ENCODE data around the gene PRODH2. TPM values are rescaled to one million over a fixed set of nuclear protein-coding genes. Genes with fewer than 3 reads are reported as not detected.

Gene PRODH2
- total and polyA plus RNA-seq, 2 donors (not counting 3 experiments of a cell fraction or from before 2014, with no cell fraction given), result not detected

GRCh38 chr19:35807633-35808032 lies 5.0 kb downstream of the PRODH2 start:
- Histone ChIP-seq H3K79me2 (ENCODE audit: control insufficient read depth, insufficient read depth, low read length) (no peaks in the 10 kb centered on the region), H3K9me1 (replicated peaks; ENCODE audit: control insufficient read depth, extremely low read depth, insufficient read depth, low read length) (no peaks in the 10 kb centered on the region), H3K27me3 (ENCODE audit: control insufficient read depth in 2 of 2, insufficient read depth in 2 of 2, low read length in 2 of 2) (peaks cover 2 to 3% of the 10 kb centered on the region in 2 experiments), H3K36me3 (ENCODE audit: control insufficient read depth in 2 of 2, extremely low read depth in 1 of 2, insufficient read depth in 2 of 2, low read length in 2 of 2) (no peaks in the 10 kb centered on the region), H3K27ac (ENCODE audit: insufficient read depth, low read depth, low read length) (no peak overlapping the region), H3K4me1 (ENCODE audit: control insufficient read depth, extremely low read depth, insufficient read depth, low read length) (no peaks in the 10 kb centered on the region), H3K9ac (replicated peaks; ENCODE audit: extremely low read depth, insufficient read depth, low read length) (no peak overlapping the region), H4K20me1 (replicated peaks; ENCODE audit: control insufficient read depth, extremely low read depth, insufficient read depth, low read length) (no peaks in the 10 kb centered on the region), H3K4me2 (ENCODE audit: insufficient read depth, low read length) (no peak overlapping the region), H2AFZ (ENCODE audit: low read depth, low read length) (no peak overlapping the region), H3K4me3 (replicated peaks in 1 of 3; ENCODE audit: insufficient read depth in 1 of 3, low read depth in 1 of 3, low read length in 3 of 3) (no peak overlapping the region), H3K9me3 (replicated peaks; ENCODE audit: control insufficient read depth, insufficient read depth, low read length) (no peaks in the 10 kb centered on the region)
- TF ChIP-seq MAX (IDR thresholded peaks at IDR 0.05; ENCODE audit: insufficient read depth, insufficient read length), result no peak
- TF ChIP-seq POLR2AphosphoS5 (IDR thresholded peaks at IDR 0.05; ENCODE audit: insufficient read depth, low read depth, low read length), result no peak
- no peak for TF ChIP-seq JUN (IDR thresholded peaks at IDR 0.05; ENCODE audit: borderline replicate concordance, insufficient read depth, insufficient read length, low read depth)
- no peak for TF ChIP-seq MYC (IDR thresholded peaks at IDR 0.05; ENCODE audit: low read depth, low read length)
- no peak for TF ChIP-seq GATA2 (IDR thresholded peaks at IDR 0.05; ENCODE audit: insufficient read depth, insufficient read length, low read depth, low read length)
- TF ChIP-seq EZH2 (IDR thresholded peaks at IDR 0.05; ENCODE audit: borderline replicate concordance, low read depth, low read length, severe bottlenecking), result no peak
- no peak for TF ChIP-seq POLR2A (IDR thresholded peaks at IDR 0.05; ENCODE audit: low read depth, low read length)
- no peak for TF ChIP-seq FOS (IDR thresholded peaks at IDR 0.05; ENCODE audit: borderline replicate concordance, insufficient read depth, low read length)
- no peak for TF ChIP-seq CTCF (IDR thresholded peaks at IDR 0.05; ENCODE audit: extremely low read depth in 1 of 2, insufficient read depth in 1 of 2, low read depth in 1 of 2, low read length in 2 of 2)
- intact Hi-C loops (cut with micrococcal nuclease), result no loop called here
- BruUV-seq (replicated peaks), result no TSS peak
- POLR2A ChIA-PET, result no interaction called here
- FAIRE-seq (no peak), DNase-seq (ENCODE audit: low read depth, low spot score) (no peak)
- CTCF ChIA-PET, result interaction anchor here (1.1 kb wide), 1 partner anchor 9 kb away, joined by 4 read pairs; no protein-coding TSS in a partner anchor
- dilution Hi-C loops (cut with MboI; ENCODE audit: extremely low pct_ligation_motif_present, low sequenced_read_pairs), result no loop called here

All from endothelial cell of umbilical vein (primary cell).